GM23248 (cell line): ENCODE measurements around the gene SUPT4H1.

Experiments
- EZH2 ChIP-seq: fragments of 200-600 bp; sonication (generic); IDR thresholded peaks from 2 replicates; pipeline ENCODE4 v1.6.1; 2018; ENCODE audit warnings: antibody characterized with exemption, mild to moderate bottlenecking; ENCODE audit not compliant: insufficient read depth, poor library complexity, severe bottlenecking
- EZH2phosphoT487 ChIP-seq: fragments of 200-600 bp; sonication (generic); IDR thresholded peaks from 2 replicates; pipeline ENCODE4 v1.6.1; 2018; ENCODE audit warnings: antibody characterized with exemption, moderate library complexity, mild to moderate bottlenecking, low read depth; ENCODE audit not compliant: insufficient read depth

GRCh38 chr17:58400826-58401225, 48.8 kb upstream of the SUPT4H1 start:
- TF ChIP-seq EZH2 (no peak), EZH2phosphoT487 (no peak)
